GM18867 (cell line): ENCODE data around the gene C6orf132.

Source experiments
- ATAC-seq: cut with Tn5 transposase; IDR thresholded peaks from one replicate; pipeline ENCODE4 v1.9.1; 2021; ENCODE audit warnings: mild to moderate bottlenecking, moderate library complexity; ENCODE audit not compliant: unreplicated experiment

Gene C6orf132

DNA sequence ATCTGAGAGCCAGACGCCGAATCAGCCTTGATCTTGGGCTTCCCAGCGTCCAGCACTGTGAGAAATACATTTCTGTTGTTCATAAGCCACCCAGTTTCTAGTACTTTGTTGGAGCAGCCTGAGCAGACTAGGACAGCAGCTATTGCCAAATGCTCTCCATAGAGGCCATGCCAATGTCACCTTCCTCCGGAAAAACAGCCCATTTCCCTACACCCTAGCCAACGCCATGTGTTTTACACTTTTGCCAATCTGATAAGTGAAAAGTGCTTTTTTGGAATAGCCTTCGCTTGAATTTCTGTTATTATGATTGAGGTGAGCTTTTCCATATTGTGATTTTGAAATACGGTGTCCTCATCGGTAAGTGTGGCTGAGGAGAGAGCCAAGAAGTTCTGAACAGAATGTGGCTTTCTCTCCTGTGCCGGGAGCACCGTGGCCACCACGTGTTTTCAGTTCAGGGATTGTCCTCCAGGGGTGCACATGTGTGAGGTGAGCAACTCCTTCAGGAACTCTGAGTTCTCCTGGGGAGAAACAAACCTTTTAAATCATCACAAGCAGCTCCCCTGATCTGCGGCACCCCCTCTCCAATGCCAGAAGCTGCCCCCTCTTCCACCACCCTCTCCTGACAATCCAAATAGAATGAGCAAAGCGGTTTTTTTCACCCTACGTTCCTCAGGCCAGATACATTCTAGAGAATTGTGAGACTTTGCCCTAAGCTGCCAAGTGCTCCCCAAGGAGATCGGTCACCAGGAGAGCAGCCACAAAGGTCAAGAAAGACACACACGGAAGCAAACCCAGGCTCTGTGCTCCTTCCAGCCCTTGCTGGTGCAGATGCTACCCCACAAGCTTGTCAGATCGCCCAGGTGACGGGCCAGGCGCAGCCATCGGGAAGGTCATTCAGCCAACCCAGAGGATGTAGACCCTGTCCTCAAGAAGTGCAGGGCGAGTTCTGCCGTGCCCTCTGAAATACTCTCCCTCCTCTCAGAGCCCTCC, 56.1 kb downstream of the C6orf132 start:
- ATAC-seq: no peak

DNA sequence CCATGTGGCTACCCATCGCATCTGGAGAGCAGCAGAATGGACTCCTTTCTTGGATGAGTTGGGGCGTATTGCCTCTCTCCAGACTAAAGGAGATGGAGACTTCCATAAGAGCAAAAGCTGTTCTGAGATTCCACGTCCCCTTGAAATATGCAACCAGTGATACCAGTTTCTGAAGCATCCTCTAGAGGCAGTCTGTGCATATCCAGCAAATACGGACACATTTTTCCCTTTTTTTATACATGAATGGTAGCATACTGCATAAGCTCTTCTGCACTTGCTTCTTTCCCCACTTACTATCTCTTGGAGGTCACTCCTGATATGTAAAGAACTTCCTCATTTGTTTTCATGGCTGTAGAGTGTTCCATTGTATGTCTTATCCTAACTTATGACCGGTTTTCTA, 57.5 kb downstream of the C6orf132 start:
- ATAC-seq: no peak

DNA sequence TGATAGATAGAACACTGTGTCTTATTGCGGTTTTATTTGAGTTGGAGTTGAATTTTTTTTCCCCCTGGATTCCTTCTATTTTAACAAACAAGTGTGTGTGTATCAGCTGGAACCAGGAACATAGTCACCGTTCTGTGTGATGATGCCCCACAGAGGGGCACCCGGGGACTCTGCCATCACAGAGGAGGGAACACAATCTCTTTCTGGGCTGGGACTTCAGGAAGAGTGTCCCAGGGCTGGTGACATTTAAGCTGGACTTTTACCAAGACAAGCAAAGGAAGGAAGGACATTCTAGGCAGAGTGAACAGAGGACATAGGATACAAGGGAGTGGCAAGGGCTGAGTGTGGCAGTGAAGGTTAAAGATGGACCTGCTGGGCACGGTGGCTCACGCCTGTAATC, 58.9 kb downstream of the C6orf132 start:
- ATAC-seq: no peak

DNA sequence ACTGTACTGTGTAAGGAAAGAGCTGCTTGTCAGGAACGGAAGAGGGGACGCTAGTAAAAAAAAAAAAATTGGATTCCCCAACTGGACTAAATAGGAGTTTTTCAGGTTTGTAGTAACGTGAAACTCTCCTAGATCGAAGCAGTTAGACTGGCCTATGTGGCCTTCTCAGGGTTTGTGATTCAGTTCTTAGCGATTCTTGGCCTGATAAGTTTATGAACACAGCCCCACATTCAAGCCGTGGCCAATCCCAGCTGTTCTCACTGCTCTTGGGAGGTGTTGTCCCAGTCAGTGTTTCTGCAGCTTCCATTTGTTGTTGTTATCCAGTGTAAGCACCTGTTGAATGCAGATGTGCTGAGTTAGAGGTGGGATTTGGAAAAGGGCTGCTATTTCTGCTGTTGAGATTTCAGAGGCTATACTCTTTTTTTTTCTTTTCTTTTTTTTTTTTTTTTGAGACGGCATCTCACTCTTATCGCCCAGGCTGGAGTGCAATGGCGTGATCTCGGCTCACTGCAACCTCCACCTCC, 62.4 kb downstream of the C6orf132 start:
- no peak for ATAC-seq

DNA sequence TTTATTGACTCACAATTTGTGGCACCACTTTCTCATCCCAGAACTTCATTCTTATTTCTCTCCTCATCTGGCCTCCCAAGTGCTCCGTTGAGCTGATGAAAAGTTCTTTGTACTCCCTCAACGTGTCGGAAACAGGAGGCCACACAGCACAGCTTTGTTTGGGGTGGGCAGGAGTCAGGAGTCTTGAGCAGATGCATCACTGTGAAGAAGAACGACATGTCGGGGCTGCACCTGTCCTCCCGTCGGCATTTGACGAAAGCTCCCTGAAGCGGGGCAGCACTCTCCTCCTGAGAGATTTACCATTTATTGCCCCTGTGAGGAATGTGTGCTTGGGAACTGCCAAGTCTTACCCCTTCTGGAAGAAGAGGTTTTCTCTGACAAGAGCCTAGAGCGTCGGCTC, 64.0 kb downstream of the C6orf132 start:
- no peak for ATAC-seq

DNA sequence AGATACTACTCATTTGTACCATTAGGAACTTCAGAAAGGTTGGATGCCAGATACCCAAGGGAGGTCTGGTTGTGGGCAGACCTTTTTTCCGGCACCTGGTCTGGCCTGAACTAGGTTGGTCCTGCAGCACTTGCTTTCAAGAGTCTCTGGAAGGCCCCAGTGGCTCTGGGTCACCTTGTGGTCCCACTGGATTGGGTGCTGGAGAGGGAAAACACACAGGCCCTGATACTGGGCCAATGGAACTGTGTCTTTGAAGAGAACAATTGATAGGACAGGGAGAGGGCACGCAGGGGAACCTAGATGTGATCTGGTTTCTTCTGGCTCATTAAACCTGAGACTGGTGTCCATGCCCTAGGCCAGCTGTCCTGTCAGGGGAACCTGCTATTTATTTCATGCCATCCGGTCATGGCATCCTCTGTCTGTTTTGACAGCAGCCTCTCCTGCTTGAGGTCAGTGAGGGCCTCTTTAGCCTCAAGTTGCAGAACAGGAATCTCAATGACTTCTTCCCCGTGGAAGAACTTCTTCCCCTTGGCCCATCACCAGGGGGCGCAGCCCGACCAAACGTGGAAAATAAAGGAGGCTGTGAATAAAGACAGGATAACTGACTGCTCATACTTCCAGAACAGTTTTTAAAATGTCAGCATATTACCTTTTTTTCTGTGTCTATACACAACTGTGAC, 67.1 kb downstream of the C6orf132 start:
- no peak for ATAC-seq

DNA sequence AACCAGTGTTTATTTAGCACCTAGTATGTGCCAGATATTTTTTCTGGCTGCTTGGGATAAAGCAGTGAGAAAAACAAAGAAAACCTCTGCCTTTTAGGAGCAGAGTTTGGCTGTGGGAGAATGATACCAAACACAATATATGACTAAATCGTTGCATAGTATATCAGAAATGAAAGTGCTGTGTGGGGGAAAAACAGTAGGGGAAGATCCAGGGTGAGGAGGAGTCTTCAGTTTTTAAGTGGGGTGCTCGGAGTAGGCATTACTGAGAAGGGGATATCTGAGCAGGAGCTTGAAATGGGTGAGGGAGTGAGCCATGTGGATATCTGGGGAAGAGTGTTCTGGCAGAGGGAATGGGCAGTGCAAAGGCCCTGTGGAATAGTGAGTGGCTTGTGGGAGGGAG, 69.1 kb downstream of the C6orf132 start:
- ATAC-seq: no peak

DNA sequence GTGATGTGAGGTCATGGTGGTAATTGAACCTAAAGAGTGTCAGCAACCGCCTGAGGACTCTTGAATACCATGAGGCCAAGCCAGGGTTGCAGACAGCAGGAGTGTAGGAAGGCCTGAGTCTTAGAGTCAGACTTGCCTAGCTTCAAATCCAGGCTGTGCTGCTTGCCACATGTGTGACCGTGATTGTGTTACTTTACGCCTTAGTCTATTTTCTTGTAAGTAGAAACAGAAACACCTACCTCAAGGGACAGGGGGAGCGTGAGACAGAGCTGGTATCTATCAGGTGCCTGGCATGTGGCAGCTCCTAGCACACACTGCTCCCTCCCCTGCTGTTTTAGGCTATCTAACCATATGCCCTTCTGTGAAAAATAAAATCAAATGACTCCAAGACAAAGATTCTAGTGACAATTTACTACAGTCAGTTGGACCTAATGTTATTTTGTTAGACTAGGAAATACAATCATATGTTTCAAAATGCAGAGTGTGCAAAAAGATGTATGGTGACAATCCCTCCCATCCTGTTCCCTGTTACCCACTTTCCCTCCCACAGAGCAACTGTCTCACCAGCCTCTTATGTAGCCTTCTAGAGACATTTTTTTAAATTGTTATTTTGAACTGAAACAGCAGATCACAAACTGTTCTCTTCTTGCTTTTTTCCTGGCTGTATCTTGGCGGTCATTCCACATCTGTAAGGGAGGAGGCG, 70.4 kb downstream of the C6orf132 start:
- no peak for ATAC-seq

DNA sequence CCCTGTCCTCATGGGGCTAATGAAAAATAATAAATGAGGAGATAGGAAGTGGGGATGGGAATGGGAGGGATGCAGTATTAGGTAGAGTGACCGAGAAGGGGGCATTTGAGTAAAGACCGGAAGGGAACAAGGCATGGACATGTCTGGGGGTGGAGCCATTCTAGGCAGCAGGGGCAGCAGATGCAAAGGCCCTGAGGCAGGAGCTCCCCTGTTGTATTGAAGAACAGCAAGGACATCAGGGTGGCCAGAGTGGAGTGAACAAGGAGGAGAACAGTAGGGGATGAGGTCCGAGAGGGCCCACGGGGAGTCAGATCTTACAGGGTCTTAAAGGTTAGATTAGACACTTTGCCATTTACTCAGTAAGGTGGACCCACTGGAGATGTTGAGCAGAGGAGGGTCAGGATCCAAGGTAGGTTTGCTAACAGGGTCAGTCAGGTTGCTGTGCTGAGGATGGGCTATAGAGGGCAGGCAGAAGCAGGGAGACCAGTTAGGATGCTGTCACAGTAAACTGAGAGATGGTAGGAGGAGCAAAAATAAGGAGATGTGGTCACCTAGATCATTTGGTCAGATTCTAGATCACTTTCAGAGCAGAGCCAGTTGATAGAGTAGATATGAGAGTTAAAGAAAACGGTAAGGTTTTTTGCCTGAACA, 73.4 kb downstream of the C6orf132 start:
- ATAC-seq: no peak

DNA sequence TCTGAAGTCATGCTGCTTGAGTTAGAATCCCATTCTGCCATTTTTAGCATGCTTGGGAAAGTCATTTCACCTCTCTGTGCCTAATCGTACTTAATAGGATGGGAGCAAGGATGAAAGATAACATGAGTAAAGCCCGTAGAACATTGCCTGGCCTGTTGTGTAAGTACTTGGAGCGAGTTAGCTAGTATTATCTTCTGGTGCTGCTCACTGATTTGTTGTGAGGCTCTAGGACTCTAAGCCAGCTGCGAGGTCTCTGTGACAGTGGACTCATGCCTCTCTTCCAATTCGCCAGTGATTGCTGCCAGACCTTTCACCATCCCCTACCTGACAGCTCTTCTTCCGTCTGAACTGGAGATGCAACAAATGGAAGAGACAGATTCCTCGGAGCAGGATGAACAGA, 74.2 kb downstream of the C6orf132 start:
- no peak for ATAC-seq

DNA sequence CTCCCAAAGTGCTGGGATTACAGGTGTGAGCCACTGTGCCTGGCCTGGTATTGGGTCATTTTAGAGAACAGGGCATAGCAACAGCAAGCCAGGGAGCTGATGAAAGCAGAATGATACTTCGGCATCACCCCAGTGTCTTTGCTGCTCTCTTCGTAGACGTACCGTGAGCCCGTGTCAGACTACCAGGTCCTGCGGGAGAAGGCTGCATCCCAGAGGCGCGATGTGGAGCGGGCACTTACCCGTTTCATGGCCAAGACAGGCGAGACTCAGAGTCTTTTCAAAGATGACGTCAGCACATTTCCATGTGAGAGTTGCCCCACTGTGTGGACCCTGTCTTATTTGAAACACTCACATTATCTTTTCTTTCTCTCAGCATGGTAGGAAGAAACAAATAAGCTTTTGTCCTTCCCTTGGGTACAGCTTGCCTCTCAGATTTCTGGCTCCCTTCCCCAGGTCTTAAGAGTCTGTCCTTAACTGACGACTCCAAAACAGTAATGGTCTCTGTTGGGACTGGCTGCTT, 76.2 kb downstream of the C6orf132 start:
- no peak for ATAC-seq

DNA sequence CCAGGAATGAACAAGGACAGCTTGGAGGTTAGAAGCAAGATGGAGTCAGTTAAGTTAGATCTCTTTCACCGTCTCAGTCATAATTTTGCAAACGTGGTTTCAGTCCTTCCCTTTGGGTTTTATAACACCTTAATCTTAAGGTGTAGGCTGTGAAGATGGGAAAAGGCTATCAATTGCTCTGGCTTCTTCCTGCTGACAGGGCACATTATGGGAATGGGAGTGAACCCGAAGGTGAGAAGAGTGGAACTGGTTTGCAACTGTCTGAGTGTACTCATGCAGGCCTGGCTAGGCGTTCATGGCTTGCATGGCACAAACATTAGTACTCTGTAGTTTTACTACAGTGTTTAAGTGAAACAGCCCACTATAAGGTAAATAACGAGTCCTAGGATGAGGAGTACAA, 82.7 kb downstream of the C6orf132 start:
- no peak for ATAC-seq

DNA sequence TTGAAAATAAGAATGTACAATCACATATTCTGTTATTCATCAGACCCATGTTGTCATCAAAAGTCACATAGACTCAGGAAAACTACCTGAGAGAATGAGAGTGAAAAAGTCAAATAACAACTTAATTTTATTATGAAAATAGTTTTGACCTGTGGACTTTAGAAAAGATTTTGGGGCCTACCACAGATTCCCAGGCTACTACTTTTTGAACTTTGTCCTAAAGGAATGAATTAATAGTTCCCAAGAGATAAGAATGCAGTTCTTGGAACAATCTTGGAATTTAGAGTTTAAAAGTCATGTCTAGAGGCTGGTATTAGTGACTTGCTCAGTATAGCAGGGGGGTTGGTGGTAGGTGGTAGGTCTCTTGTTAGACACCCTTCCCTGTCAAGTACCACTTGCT, 88.8 kb downstream of the C6orf132 start:
- ATAC-seq: no peak

DNA sequence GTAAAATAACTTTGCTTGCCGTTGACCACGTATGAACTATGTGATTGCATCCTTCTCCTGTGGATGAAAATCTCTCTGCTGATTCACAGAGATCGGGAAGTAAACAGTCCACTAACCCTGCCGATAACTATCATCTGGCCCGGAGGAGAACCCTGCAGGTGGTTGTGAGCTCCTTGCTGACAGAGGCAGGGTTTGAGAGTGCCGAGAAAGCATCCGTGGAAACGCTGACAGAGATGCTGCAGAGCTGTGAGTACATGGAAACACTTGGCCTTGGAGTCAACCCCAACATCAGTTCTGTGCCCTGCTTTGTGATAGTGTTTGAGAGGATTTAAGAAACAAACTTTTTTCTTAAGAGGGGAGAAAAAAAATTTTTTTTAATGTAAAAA, 91.2 kb downstream of the C6orf132 start:
- ATAC-seq: no peak
